H1 (cell line): ENCODE results near the gene LPGAT1. TPM values are rescaled to one million over a fixed set of nuclear protein-coding genes. Genes with fewer than 3 reads are reported as not detected.

Experiments used
- ATF3 ChIP-seq: IDR thresholded peaks from 2 replicates; pipeline ENCODE4 v1.6.1; 2011; ENCODE audit warnings: low read depth, mild to moderate bottlenecking, low read length; ENCODE audit not compliant: insufficient read depth
- CEBPB ChIP-seq: IDR thresholded peaks from 2 replicates; pipeline ENCODE4 v1.6.1; 2012; ENCODE audit warnings: low read depth, low read length
- CHD7 ChIP-seq: fragments of 300-600 bp; sonication (generic); IDR thresholded peaks from 2 replicates; pipeline ENCODE4 v1.7.1; 2012; ENCODE audit warnings: low read length, moderate library complexity, mild to moderate bottlenecking, inconsistent platforms; ENCODE audit not compliant: insufficient replicate concordance
- CREB1 ChIP-seq: IDR thresholded peaks from 2 replicates; pipeline ENCODE4 v1.6.1; 2012; ENCODE audit warnings: inconsistent platforms
- FOSL1 ChIP-seq: IDR thresholded peaks from 2 replicates; pipeline ENCODE4 v1.6.1; 2011; ENCODE audit warnings: mild to moderate bottlenecking, low read depth, low read length, moderate library complexity; ENCODE audit not compliant: insufficient read depth
- POLR2A ChIP-seq, 2 experiments: IDR thresholded peaks; 1 replicate in 1 of 2; 2 replicates in 1 of 2; pipeline ENCODE4 v1.6.1; 2011; ENCODE audit warnings: low read depth in 2 of 2, low read length in 2 of 2, mild to moderate bottlenecking in 2 of 2; ENCODE audit errors: control extremely low read depth in 1 of 2
- RFX5 ChIP-seq: IDR thresholded peaks from 2 replicates; pipeline ENCODE4 v1.6.1; 2011; ENCODE audit warnings: low read depth, low read length, improper control_type of control experiment, borderline replicate concordance
- SIRT6 ChIP-seq: IDR thresholded peaks from one replicate; pipeline ENCODE4 v1.7.1; 2012; ENCODE audit warnings: low read length, inconsistent platforms
- SP1 ChIP-seq: IDR thresholded peaks from 2 replicates; pipeline ENCODE4 v1.6.1; 2011; ENCODE audit warnings: low read depth, low read length
- TAF1 ChIP-seq: IDR thresholded peaks from 2 replicates; pipeline ENCODE4 v1.6.1; 2011; ENCODE audit warnings: mild to moderate bottlenecking, low read depth, low read length
- polyA plus RNA-seq, 7 experiments: library from polyadenylated mRNA; depleted of rRNA in 3 of 7; stranded (reverse) in 5 of 7; unstranded in 2 of 7; fragments of >200 nt in 5 of 7; fragments of 200-250 nt in 2 of 7; gene quantifications; 1 replicate in 5 of 7; 2 replicates in 1 of 7; 4 replicates in 1 of 7; pipeline versions ENCODE4 v1.2.1 to v1.2.3, GENCODE V29; 2011 to 2013; ENCODE audit warnings: missing spikeins in 2 of 7, mixed read lengths in 2 of 7
- total RNA-seq: library from RNA; stranded (reverse); fragmentation: NEBNext Ultra II Directional; extraction: Animal tissue kit (Norgen Biotek cat#: 25700); gene quantifications from 2 replicates; pipeline ENCODE4 v1.2.1, GENCODE V29; 2021

The LPGAT1 gene
- total and polyA plus RNA-seq, 2 of the 8 experiments (the other 6 are each of a cell fraction or from before 2014, with no cell fraction given), result 2.3 to 13.5 TPM

- TF ChIP-seq CHD7, result no peak
- no peak for TF ChIP-seq SIRT6
- no peak for TF ChIP-seq RFX5
- no peak for TF ChIP-seq POLR2A (IDR thresholded peaks at IDR 0.05; ENCODE audit: control extremely low read depth in 1 of 2, low read depth in 2 of 2, low read length in 2 of 2)
- TF ChIP-seq CEBPB, result no peak
- no peak for TF ChIP-seq SP1
- no peak for TF ChIP-seq TAF1
- no peak for TF ChIP-seq FOSL1
- TF ChIP-seq ATF3, result no peak
- TF ChIP-seq CREB1, result no peak
These were observed 8.5 kb upstream of the LPGAT1 start (continued) for GRCh38 chr1:211839106-211839505.
